Measurements from ENCODE around the gene RAB3B. TPM values are rescaled to one million over a fixed set of nuclear protein-coding genes. Genes with fewer than 3 reads are reported as not detected.
A peak's percentile ranks its signal among the peaks of the same experiment; 100 is the strongest.

Gene RAB3B
- total RNA-seq, 1 donor from 2014 or later, result 0.02 TPM

- intact Hi-C loops (cut with micrococcal nuclease), result loop anchor here (5.0 to 10.0 kb wide), 4 partner anchors 162 to 1637 kb away; no protein-coding TSS in a partner anchor
- Mint-ChIP-seq H3K36me3 (ENCODE audit: low read depth) (no peaks in the 10 kb centered on the region), H3K4me1 (no peaks in the 10 kb centered on the region), H3K9me3 (no peaks in the 10 kb centered on the region), H3K27me3 (peaks cover 17% of the 10 kb centered on the region), H3K27ac (no peak overlapping the region), H3K4me3 (no peak overlapping the region)
- ChIA-PET POLR2A (no interaction called here), CTCF (interaction anchor here (0.8 to 1.4 kb wide), 3 partner anchors 106 to 1255 kb away, joined by 3 to 6 read pairs (median 4); no protein-coding TSS in a partner anchor)
- TF ChIP-seq CTCF (IDR thresholded peaks at IDR 0.05), result no peak
- no peak for DNase-seq
- no peak for ATAC-seq (ENCODE audit: low read depth)
Observed at GRCh38 chr1:52003877-52004276, 13.4 kb upstream of the RAB3B start.

- Mint-ChIP-seq H3K4me3 (no peak overlapping the region), H3K9me3 (no peaks in the 10 kb centered on the region), H3K36me3 (ENCODE audit: low read depth) (no peaks in the 10 kb centered on the region), H3K4me1 (no peaks in the 10 kb centered on the region), H3K27me3 (peaks cover 21% of the 10 kb centered on the region), H3K27ac (no peak overlapping the region)
- DNase-seq (no peak), ATAC-seq (ENCODE audit: low read depth) (peak; percentile 93)
- ChIA-PET CTCF (interaction anchor here (1.3 to 2.0 kb wide), 2 partner anchors 105 to 106 kb away, joined by 5 to 10 read pairs; no protein-coding TSS in a partner anchor), POLR2A (no interaction called here)
- no peak for TF ChIP-seq CTCF (IDR thresholded peaks at IDR 0.05)
- intact Hi-C loops (cut with micrococcal nuclease), result loop anchor here (1.0 to 10.0 kb wide), 5 partner anchors 105 to 1635 kb away; no protein-coding TSS in a partner anchor
Observed at GRCh38 chr1:52002038-52002917, 11.8 kb upstream of the RAB3B start.

GRCh38 chr1:51998701-51999100 is 8.2 kb upstream of the RAB3B start:
- no peak for ATAC-seq (ENCODE audit: low read depth)
- ChIA-PET CTCF (interaction anchor here (1.1 kb wide), 1 partner anchor 102 kb away, joined by 5 read pairs; no protein-coding TSS in a partner anchor), POLR2A (no interaction called here)
- Mint-ChIP-seq H3K27ac (no peak overlapping the region), H3K27me3 (peaks cover 26% of the 10 kb centered on the region), H3K36me3 (ENCODE audit: low read depth) (no peaks in the 10 kb centered on the region), H3K4me3 (no peak overlapping the region), H3K9me3 (no peaks in the 10 kb centered on the region), H3K4me1 (no peaks in the 10 kb centered on the region)
- intact Hi-C loops (cut with micrococcal nuclease), result no loop called here
- TF ChIP-seq CTCF (IDR thresholded peaks at IDR 0.05), result no peak
- no peak for DNase-seq

GRCh38 chr1:51997974-51998382 is 7.5 kb upstream of the RAB3B start:
- ATAC-seq (ENCODE audit: low read depth), result no peak
- no peak overlapping the region for H3K27ac Mint-ChIP-seq
- intact Hi-C loops (cut with micrococcal nuclease), result no loop called here
- ChIA-PET CTCF (interaction anchor here (2.0 kb wide), 1 partner anchor 100 kb away, joined by 5 read pairs; no protein-coding TSS in a partner anchor), POLR2A (no interaction called here)
- no peak for DNase-seq
- H3K9me3 Mint-ChIP-seq, result no peaks in the 10 kb centered on the region
- no peak for TF ChIP-seq CTCF (IDR thresholded peaks at IDR 0.05)
- peaks cover 29% of the 10 kb centered on the region for H3K27me3 Mint-ChIP-seq
- H3K36me3 Mint-ChIP-seq (ENCODE audit: low read depth), result no peaks in the 10 kb centered on the region
- no peaks in the 10 kb centered on the region for H3K4me1 Mint-ChIP-seq
- H3K4me3 Mint-ChIP-seq, result no peak overlapping the region
